GM13977 (cell line): ENCODE data around the gene EGFLAM.

Source experiments
- DNase-seq: peaks from one replicate; pipeline ENCODE4 v3.0.0; 2012; ENCODE audit warnings: low spot score
- CTCF ChIP-seq: IDR thresholded peaks from 2 replicates; pipeline ENCODE4 v1.5.1; 2012; ENCODE audit warnings: mild to moderate bottlenecking, control low read depth; ENCODE audit not compliant: insufficient read depth; ENCODE audit errors: extremely low read depth, missing control alignments
- in situ Hi-C: fragments of 300-500 bp; cut with MboI; formaldehyde crosslinking; loops from one replicate; pipeline ENCODE4 v1.12.0; 2022; ENCODE audit warnings: low sequenced_read_pairs, low pct_unique_long_range_greater_than_20kb, mixed read lengths, inconsistent platforms; ENCODE audit not compliant: unreplicated experiment

Gene EGFLAM

DNA sequence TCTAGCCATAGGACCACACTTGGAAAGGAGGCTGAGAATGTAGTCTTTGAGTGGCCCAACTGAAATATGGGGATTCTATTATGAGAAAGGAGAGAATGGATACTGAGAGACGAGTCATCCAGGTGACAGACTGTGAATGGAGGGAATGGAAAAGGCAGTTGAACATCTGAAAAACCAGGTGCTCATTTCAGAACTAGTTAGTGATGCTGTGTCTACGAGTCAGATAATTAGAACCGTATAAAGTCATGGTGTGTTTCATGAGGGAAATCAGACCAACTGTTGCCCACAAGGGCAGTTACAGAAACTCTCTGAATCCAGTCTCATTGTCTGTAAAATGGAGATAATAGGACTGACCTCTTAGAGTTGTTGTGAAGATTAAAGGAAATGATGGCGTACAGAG lies 86.5 kb downstream of the EGFLAM start:
- no peak for DNase-seq
- TF ChIP-seq CTCF: no peak
- in situ Hi-C loops: no loop called here

GRCh38 chr5:38346593-38346992 lies 88.2 kb downstream of the EGFLAM start:
- TF ChIP-seq CTCF: no peak
- in situ Hi-C loops: no loop called here
- DNase-seq: no peak

- TF ChIP-seq CTCF: no peak
- DNase-seq: no peak
- in situ Hi-C loops: no loop called here
These were observed 88.8 kb downstream of the EGFLAM start for GRCh38 chr5:38347040-38347763.

DNA sequence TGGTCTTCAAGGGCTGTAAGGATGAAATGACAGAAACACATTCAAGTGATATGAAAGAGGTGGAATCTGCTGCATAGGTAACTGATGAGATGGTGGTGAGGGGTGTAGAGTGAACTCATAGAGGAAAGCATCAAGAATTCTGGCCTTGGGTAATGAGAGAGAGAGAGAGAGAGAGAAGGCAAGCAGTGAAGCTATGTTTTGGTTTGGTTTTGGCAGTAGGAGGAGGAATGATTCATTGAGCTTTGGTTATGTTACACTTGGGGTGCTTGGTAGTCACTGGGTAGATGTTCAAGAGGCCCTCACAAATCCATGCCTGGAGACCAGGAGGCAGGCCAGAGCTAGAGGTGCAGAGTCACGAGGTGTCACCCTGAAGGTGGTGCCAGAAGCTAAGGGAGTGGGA lies 89.5 kb downstream of the EGFLAM start:
- in situ Hi-C loops: no loop called here

GRCh38 chr5:38360323-38361061 lies 102.1 kb downstream of the EGFLAM start:
- no peak for TF ChIP-seq CTCF
- in situ Hi-C loops: no loop called here
- no peak for DNase-seq

More for the DNA sequence above, 89.5 kb downstream of the EGFLAM start:
- DNase-seq: no peak
- TF ChIP-seq CTCF: no peak

DNA sequence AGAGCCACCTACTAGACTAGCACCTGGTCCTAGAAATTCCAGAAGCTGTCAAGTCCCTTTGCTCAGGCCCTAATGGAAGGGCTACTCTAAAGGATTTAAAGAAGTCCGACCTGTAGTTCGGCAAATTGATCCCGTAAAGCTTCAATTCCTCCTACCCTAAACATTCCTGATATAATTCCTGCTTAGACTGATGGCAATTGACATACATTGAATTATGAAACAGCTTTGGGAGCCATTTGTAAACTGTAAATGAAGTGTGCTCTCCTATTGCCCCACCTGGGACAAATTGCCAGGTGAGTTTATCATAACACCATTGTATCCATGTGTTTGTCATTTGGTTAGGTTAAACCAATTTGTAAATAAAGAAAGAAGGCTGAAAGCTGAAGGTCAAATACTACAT lies 104.4 kb downstream of the EGFLAM start:
- DNase-seq: no peak
- in situ Hi-C loops: no loop called here
- TF ChIP-seq CTCF: no peak
